K562 (cell line): ENCODE measurements around the gene KHSRP. TPM values are rescaled to one million over a fixed set of nuclear protein-coding genes. Genes with fewer than 3 reads are reported as not detected.

Source experiments
- ATAC-seq: fragments of 200-7000 bp; cut with Tn5 transposase; 3 replicates; pipeline ENCODE4 v1.9.1; 2020; ENCODE audit warnings: moderate library complexity
- BruUV-seq: library from RNA; stranded (reverse); fragments of 400-500 nt; replicated peaks from 2 replicates; lab custom pipeline; 2021; lab: Mats Ljungman, UMichigan
- CTCF ChIA-PET: fragments of 300-600 bp; formaldehyde crosslinking; extraction: SDS; loops from one replicate; lab custom pipeline; 2021; ENCODE audit warnings: low intra/inter-chr PET ratio; lab: Yijun Ruan, JAX
- POLR2A ChIA-PET: fragments of 300-600, 350-650 bp; sonication (Branson Sonifier 250); formaldehyde crosslinking; extraction: SDS; loops from one replicate; lab custom pipeline; 2021; ENCODE audit warnings: antibody characterized with exemption, inconsistent platforms; lab: Yijun Ruan, JAX
- DNase-seq, 4 experiments: peaks; one replicate each; pipeline versions ENCODE4 v3.0.0 to v3.0.0-alpha.2; 2011 to 2018; ENCODE audit warnings: low spot score in 3 of 4, mixed read lengths in 3 of 4; ENCODE audit errors: extremely low read depth in 1 of 4
- FAIRE-seq: peaks from 2 replicates; lab custom pipeline; 2011; peaks lifted over from hg19 to GRCh38; lab: Jason Lieb, UNC
- H2AFZ ChIP-seq: 2 replicates; pipeline ENCODE4 v1.6.0; 2011; ENCODE audit warnings: low read depth, low read length, control low read depth, inconsistent platforms
- H3K27ac ChIP-seq: fragments of 200-600 bp; 3 replicates; pipeline ENCODE4 v1.8.0; 2011; ENCODE audit warnings: low read depth, mild to moderate bottlenecking, control low read depth, inconsistent platforms, low read length, moderate library complexity, mixed read lengths; ENCODE audit errors: extremely low read depth
- H3K27me3 ChIP-seq, 2 experiments: fragments of 300-600 bp in 1 of 2; 2 replicates in 1 of 2; 3 replicates in 1 of 2; pipeline versions ENCODE4 v1.6.0 to v1.8.0; 2011; ENCODE audit warnings: inconsistent platforms in 2 of 2, low read length in 2 of 2, mild to moderate bottlenecking in 1 of 2, mixed read lengths in 1 of 2, moderate library complexity in 1 of 2; ENCODE audit not compliant: control insufficient read depth in 2 of 2, insufficient read depth in 2 of 2
- H3K36me3 ChIP-seq: fragments of 300-600 bp; 3 replicates; pipeline ENCODE4 v1.8.0; 2011; ENCODE audit warnings: mild to moderate bottlenecking, low read length, inconsistent platforms; ENCODE audit not compliant: control insufficient read depth, insufficient read depth
- H3K4me1 ChIP-seq, 2 experiments: fragments of 200-600 bp in 1 of 2; replicated peaks in 1 of 2; 2 replicates in 1 of 2; 3 replicates in 1 of 2; pipeline versions ENCODE4 v1.5.1 to v1.8.0; 2011; ENCODE audit warnings: inconsistent platforms in 2 of 2, low read length in 2 of 2, mild to moderate bottlenecking in 1 of 2, mixed read lengths in 1 of 2, moderate library complexity in 1 of 2; ENCODE audit not compliant: control insufficient read depth in 2 of 2, insufficient read depth in 2 of 2
- H3K4me2 ChIP-seq: 2 replicates; pipeline ENCODE4 v1.6.1; 2011; ENCODE audit warnings: low read length, control low read depth, inconsistent platforms, mixed read lengths; ENCODE audit not compliant: insufficient read depth
- H3K4me3 ChIP-seq: fragments of 200-600 bp; sonication (generic), shearing (Covaris generic); 2 replicates; pipeline ENCODE4 v1.5.1; 2016; ENCODE audit warnings: control low read depth, inconsistent platforms
- H3K79me2 ChIP-seq: fragments of 200-600 bp; 3 replicates; pipeline ENCODE4 v1.8.0; 2011; ENCODE audit warnings: low read length, inconsistent platforms; ENCODE audit not compliant: control insufficient read depth, insufficient read depth
- H3K9ac ChIP-seq, 2 experiments: 2 replicates each; pipeline versions ENCODE4 v1.6.0 to v1.6.1; 2011; ENCODE audit warnings: low read depth in 2 of 2, low read length in 2 of 2, control low read depth in 1 of 2, inconsistent platforms in 1 of 2, mild to moderate bottlenecking in 1 of 2, mixed read lengths in 1 of 2; ENCODE audit not compliant: insufficient read depth in 1 of 2
- H3K9me1 ChIP-seq: one replicate; pipeline ENCODE4 v1.6.0; 2011; ENCODE audit warnings: inconsistent platforms, mild to moderate bottlenecking, low read length, moderate library complexity; ENCODE audit not compliant: control insufficient read depth, insufficient read depth
- H3K9me3 ChIP-seq: replicated peaks from 2 replicates; pipeline ENCODE4 v1.5.1; 2011; ENCODE audit warnings: low read depth, low read length, inconsistent platforms; ENCODE audit not compliant: control insufficient read depth, insufficient read depth
- H4K20me1 ChIP-seq: replicated peaks from 2 replicates; pipeline ENCODE4 v1.6.1; 2011; ENCODE audit warnings: low read length, inconsistent platforms, mixed read lengths; ENCODE audit not compliant: control insufficient read depth, insufficient read depth
- GABPA ChIP-seq: fragments of 200-800 bp; sonication (Bioruptor generic); conservative IDR thresholded peaks from 2 replicates; pipeline ENCODE4 v1.6.1; 2016; ENCODE audit warnings: low read depth, missing genetic modification characterization, missing compliant biosample characterization
- MYNN ChIP-seq, 2 experiments: sonication (generic); formaldehyde crosslinking in 1 of 2; IDR thresholded peaks; 2 replicates each; pipeline versions ENCODE4 v1.5.0 to v1.6.1; 2016 to 2020; ENCODE audit warnings: antibody characterized with exemption in 1 of 2, missing genetic modification reagents in 1 of 2
- RBM22 ChIP-seq: fragments of 200-400 bp; formaldehyde crosslinking; IDR thresholded peaks from 2 replicates; pipeline ENCODE4 v1.6.1; 2018; ENCODE audit warnings: low read length, low read depth; ENCODE audit not compliant: poor library complexity, severe bottlenecking
- RFX1 ChIP-seq: fragments of 450-650 bp; IDR thresholded peaks from 2 replicates; pipeline ENCODE4 v1.6.1; 2016; ENCODE audit warnings: mild to moderate bottlenecking, moderate library complexity
- WGBS: fragments of 100-300 bp; shearing (Covaris generic); methylation state at CpG from one replicate; pipeline ENCODE4 v1.1.6; 2016; ENCODE audit warnings: low coverage, mixed read lengths; ENCODE audit not compliant: insufficient coverage; ENCODE audit errors: missing lambda C conversion rate; 5-methylcytosine and 5-hydroxymethylcytosine counted together
- in situ Hi-C: fragments of 300-500 bp; cut with MboI; formaldehyde crosslinking; loops from 4 replicates; pipeline ENCODE4 v1.15.0; 2018; ENCODE audit warnings: inconsistent platforms, mixed read lengths
- intact Hi-C: fragments of 100-400 bp; cut with micrococcal nuclease; formaldehyde crosslinking; loops from 2 replicates; pipeline ENCODE4 v1.14.2; 2022
- polyA plus RNA-seq, 8 experiments: library from polyadenylated mRNA; depleted of rRNA in 4 of 8; stranded (reverse) in 5 of 8; unstranded in 3 of 8; fragments of >200 nt; fragmentation: Nextera tagmentation in 2 of 8; fragmentation: Illumina TruSeq in 1 of 8; extraction: Ambion mirVana in 2 of 8; extraction: Trizol in 1 of 8; gene quantifications; 2 replicates each; pipeline versions ENCODE4 v1.2.1 to v1.2.3, GENCODE V29; 2011 to 2014; ENCODE audit warnings: inconsistent platforms in 1 of 8, missing spikeins in 1 of 8
- total RNA-seq, 7 experiments: library from RNA; depleted of rRNA in 6 of 7; stranded (reverse); fragments of >200 nt in 6 of 7; fragmentation: Illumina TruSeq in 2 of 7; extraction: Trizol in 2 of 7; gene quantifications; 2 replicates each; pipeline versions ENCODE4 v1.2.1 to v1.2.3, GENCODE V29; 2011 to 2021; ENCODE audit warnings: low replicate concordance in 1 of 7
- TF ChIP-seq, protein P1 (sequence below): sonication (generic); formaldehyde crosslinking; IDR thresholded peaks from 2 replicates; pipeline ENCODE4 v1.8.1; 2023; ENCODE audit warnings: mild to moderate bottlenecking, missing genetic modification reagents
- TF ChIP-seq, protein P2 (sequence below): fragments of 450-650 bp; IDR thresholded peaks from one replicate; pipeline ENCODE4 v1.6.1; 2018; ENCODE audit warnings: mild to moderate bottlenecking, moderate library complexity; ENCODE audit not compliant: partially characterized antibody

Gene KHSRP
- total and polyA plus RNA-seq, 9 of the 15 experiments (the other 6 are each of a cell fraction or from before 2014, with no cell fraction given): 4.2 to 564 (median 139) TPM

DNA sequence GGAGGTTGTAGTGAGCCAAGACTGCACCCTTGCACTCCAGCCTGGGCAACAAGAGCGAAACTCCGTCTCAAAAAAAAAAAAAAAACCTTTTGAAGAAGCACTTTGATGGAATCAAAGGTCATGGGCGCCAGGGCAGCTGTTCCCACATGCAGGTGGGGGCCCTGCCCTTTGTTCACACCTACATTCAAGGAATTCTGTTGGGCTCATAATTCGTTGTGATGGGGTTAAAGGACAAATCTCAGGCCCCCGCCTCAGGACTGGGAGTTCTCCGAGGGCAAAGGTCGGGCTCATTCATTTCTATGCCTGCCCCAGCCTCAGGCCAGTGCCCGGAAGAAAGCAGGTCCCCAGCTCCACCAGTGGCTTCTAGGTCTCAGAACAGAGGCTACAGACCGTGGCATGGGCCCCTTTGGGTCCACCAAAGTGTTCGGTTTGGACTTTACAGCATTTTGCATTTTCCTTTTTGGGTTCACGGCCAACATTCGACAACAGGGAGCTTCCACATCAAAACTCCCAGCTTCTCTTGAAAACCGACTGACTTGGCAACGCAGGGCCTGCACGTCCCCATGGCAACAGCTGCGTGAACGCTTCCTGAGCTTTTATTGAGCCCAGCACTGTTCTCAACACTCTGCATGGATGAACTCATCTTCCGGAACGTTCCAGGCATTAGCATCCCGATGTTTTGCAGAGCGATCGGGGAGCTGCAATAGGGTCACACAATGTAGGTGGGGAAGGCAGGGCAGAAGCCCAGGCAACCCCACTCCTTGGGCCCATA, 21.6 kb downstream of the KHSRP start:
- intact Hi-C loops: no loop called here
- H3K27ac ChIP-seq: no peak overlapping the region
- peaks cover 0 to 7% of the 10 kb centered on the region in 2 experiments; a peak in 2 of 5 replicates for H3K4me1 ChIP-seq
- H2AFZ ChIP-seq: peak overlapping the region; percentile 65; the same call in 1 of the 2 replicates
- no TSS peak for BruUV-seq
- CTCF ChIA-PET: no interaction called here
- H4K20me1 ChIP-seq: no peaks in the 10 kb centered on the region
- no peaks in the 10 kb centered on the region for H3K27me3 ChIP-seq
- no peak overlapping the region for H3K4me2 ChIP-seq
- H3K9ac ChIP-seq: no peak overlapping the region
- no peaks in the 10 kb centered on the region for H3K9me3 ChIP-seq
- H3K9me1 ChIP-seq: no peaks in the 10 kb centered on the region
- no peak overlapping the region for H3K4me3 ChIP-seq
- ATAC-seq: no peak
- H3K79me2 ChIP-seq: no peaks in the 10 kb centered on the region
- TF ChIP-seq, protein P1, sequence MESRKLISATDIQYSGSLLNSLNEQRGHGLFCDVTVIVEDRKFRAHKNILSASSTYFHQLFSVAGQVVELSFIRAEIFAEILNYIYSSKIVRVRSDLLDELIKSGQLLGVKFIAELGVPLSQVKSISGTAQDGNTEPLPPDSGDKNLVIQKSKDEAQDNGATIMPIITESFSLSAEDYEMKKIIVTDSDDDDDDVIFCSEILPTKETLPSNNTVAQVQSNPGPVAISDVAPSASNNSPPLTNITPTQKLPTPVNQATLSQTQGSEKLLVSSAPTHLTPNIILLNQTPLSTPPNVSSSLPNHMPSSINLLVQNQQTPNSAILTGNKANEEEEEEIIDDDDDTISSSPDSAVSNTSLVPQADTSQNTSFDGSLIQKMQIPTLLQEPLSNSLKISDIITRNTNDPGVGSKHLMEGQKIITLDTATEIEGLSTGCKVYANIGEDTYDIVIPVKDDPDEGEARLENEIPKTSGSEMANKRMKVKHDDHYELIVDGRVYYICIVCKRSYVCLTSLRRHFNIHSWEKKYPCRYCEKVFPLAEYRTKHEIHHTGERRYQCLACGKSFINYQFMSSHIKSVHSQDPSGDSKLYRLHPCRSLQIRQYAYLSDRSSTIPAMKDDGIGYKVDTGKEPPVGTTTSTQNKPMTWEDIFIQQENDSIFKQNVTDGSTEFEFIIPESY (CRISPR knock-in tag): peak; percentile 77
- TF ChIP-seq GABPA (tag): no peak
- TF ChIP-seq RFX1: peak; percentile 77
- peak; percentile 94 for TF ChIP-seq MYNN (IDR thresholded peaks at IDR 0.05)
- TF ChIP-seq MYNN (CRISPR knock-in tag; IDR thresholded peaks at IDR 0.05): peak; percentile 77; the same call in 1 of the 2 replicates
- no peak for TF ChIP-seq RBM22
- TF ChIP-seq, protein P2, sequence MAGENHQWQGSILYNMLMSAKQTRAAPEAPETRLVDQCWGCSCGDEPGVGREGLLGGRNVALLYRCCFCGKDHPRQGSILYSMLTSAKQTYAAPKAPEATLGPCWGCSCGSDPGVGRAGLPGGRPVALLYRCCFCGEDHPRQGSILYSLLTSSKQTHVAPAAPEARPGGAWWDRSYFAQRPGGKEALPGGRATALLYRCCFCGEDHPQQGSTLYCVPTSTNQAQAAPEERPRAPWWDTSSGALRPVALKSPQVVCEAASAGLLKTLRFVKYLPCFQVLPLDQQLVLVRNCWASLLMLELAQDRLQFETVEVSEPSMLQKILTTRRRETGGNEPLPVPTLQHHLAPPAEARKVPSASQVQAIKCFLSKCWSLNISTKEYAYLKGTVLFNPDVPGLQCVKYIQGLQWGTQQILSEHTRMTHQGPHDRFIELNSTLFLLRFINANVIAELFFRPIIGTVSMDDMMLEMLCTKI: no peak
- TF ChIP-seq, all 486 proteins: peak for 3
- peak in 1 of 4 experiments; percentile 4 for DNase-seq
- POLR2A ChIA-PET: interaction anchor here (0.6 kb wide), 1 partner anchor 289 kb away, joined by 3 read pairs; no protein-coding TSS in a partner anchor
- WGBS: 51% methylated on average over 22 of the region's 22 CpGs
- no peaks in the 10 kb centered on the region for H3K36me3 ChIP-seq
- FAIRE-seq: no peak
- in situ Hi-C loops: no loop called here
